AG04449 (cell line): ENCODE results near the gene GABRQ.

Source experiments
- CTCF ChIA-PET: fragments of 350-600 bp; formaldehyde crosslinking; extraction: SDS; loops from one replicate; lab custom pipeline; 2021; ENCODE audit warnings: antibody characterized with exemption; lab: Yijun Ruan, JAX
- POLR2A ChIA-PET: fragments of 400-600, 350-600 bp; formaldehyde crosslinking; extraction: SDS; loops from one replicate; lab custom pipeline; 2020; ENCODE audit warnings: antibody characterized with exemption, inconsistent platforms; lab: Yijun Ruan, JAX
- DNase-seq: peaks from one replicate; pipeline ENCODE4 v3.0.0-alpha.2; 2010; ENCODE audit warnings: low read depth, low spot score
- H3K4me3 ChIP-seq: 2 replicates; pipeline ENCODE4 v1.5.1; 2011; ENCODE audit warnings: low read depth, mild to moderate bottlenecking, control low read depth, low read length
- CTCF ChIP-seq: IDR thresholded peaks from one replicate; pipeline ENCODE4 v1.5.1; 2011; ENCODE audit warnings: mild to moderate bottlenecking, moderate library complexity, low read length, control low read depth, inconsistent platforms; ENCODE audit not compliant: insufficient read depth; ENCODE audit errors: missing control alignments

The GABRQ gene

GRCh38 chrX:152640034-152640818 lies 2.5 kb downstream of the GABRQ start:
- no peak for DNase-seq
- POLR2A ChIA-PET, result no interaction called here
- CTCF ChIA-PET, result interaction anchor here (1.0 to 5.9 kb wide), 8 partner anchors 9 to 889 kb away, joined by 3 to 39 read pairs (median 12); no protein-coding TSS in a partner anchor
- TF ChIP-seq CTCF, result no peak
- H3K4me3 ChIP-seq, result no peak overlapping the region

GRCh38 chrX:152641256-152641875 lies 3.7 kb downstream of the GABRQ start:
- no peak overlapping the region for H3K4me3 ChIP-seq
- POLR2A ChIA-PET, result no interaction called here
- CTCF ChIA-PET, result interaction anchor here (0.8 to 5.9 kb wide), 11 partner anchors 10 to 887 kb away, joined by 3 to 39 read pairs (median 8); no protein-coding TSS in a partner anchor
- DNase-seq, result no peak
- no peak for TF ChIP-seq CTCF

GRCh38 chrX:152641996-152642395 lies 4.3 kb downstream of the GABRQ start:
- CTCF ChIA-PET, result interaction anchor here (0.8 to 5.9 kb wide), 10 partner anchors 10 to 888 kb away, joined by 3 to 39 read pairs (median 10); no protein-coding TSS in a partner anchor
- no peak for TF ChIP-seq CTCF
- no peak for DNase-seq
- POLR2A ChIA-PET, result no interaction called here
- H3K4me3 ChIP-seq, result no peak overlapping the region

GRCh38 chrX:152642931-152643564 lies 5.4 kb downstream of the GABRQ start:
- DNase-seq, result no peak
- no peak overlapping the region for H3K4me3 ChIP-seq
- CTCF ChIA-PET, result interaction anchor here (1.5 to 5.9 kb wide), 6 partner anchors 170 to 889 kb away, joined by 3 to 39 read pairs (median 12); no protein-coding TSS in a partner anchor
- no peak for TF ChIP-seq CTCF
- POLR2A ChIA-PET, result no interaction called here

GRCh38 chrX:152646961-152647360 lies 9.3 kb downstream of the GABRQ start:
- ChIA-PET CTCF (no interaction called here), POLR2A (no interaction called here)
- H3K4me3 ChIP-seq, result no peak overlapping the region
- DNase-seq, result no peak
- no peak for TF ChIP-seq CTCF
